Effector CD4-positive, alpha-beta T cell (primary cell): ENCODE measurements around the gene CFLAR.
"Not testable (repeated sequence)": the region's sequence is repeated elsewhere in the genome, so short reads cannot be mapped to it uniquely, and the experiment has no call there.

Experiments used
- DNase-seq: peaks from one replicate; pipeline ENCODE4 v3.0.0-alpha.2; 2020

Gene CFLAR

DNA sequence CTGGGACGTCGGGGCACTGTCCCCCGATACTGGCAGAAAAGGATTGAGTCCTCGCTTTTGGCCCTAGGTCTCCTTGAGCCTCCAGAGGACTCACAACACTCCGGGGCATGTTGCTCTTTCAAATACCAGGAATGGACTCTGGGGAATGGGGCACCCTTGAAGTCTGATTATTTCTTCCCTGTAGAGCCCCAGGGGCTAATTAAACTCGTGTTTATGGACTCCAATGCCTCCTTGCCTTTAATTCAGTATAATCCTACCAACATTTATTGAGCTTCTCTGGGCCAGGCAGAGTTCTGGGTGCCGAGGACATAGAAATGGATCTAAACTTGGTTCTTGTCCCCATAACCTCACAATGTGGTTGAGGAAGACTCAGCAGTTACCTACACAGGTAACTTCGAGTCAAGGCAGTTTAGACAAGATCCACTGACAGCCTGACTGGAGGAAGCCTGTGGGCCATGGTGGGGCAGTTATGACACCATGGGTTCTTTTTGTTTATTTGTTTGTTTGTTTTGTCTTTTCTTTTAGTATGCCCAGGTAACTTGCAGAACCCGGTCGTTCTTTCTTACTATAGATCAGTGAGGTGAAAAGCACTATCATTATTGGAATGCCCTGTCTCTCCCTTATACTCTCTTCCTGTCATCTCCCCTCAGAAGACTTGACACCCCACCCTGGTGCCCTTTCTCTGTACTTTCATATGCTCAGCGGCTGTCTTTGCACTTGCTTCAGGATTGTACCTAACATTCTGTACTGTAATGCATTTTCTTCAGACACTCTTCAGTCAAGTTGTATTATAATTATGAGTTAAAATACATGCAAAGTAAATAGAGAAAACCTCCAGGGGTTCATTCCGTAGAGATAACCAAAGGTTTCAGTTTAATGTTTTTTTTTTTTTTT is 3.2 kb downstream of the CFLAR start:
- DNase-seq, result no peak

GRCh38 chr2:201122276-201122675 is 6.3 kb downstream of the CFLAR start:
- DNase-seq, result no peak

- no peak for DNase-seq
Measured at GRCh38 chr2:201126308-201127151, 10.6 kb downstream of the CFLAR start.

GRCh38 chr2:201127152-201127511 is 11.2 kb downstream of the CFLAR start:
- DNase-seq, result no peak

GRCh38 chr2:201127570-201127969 is 11.6 kb downstream of the CFLAR start:
- DNase-seq, result peak; percentile 35

DNA sequence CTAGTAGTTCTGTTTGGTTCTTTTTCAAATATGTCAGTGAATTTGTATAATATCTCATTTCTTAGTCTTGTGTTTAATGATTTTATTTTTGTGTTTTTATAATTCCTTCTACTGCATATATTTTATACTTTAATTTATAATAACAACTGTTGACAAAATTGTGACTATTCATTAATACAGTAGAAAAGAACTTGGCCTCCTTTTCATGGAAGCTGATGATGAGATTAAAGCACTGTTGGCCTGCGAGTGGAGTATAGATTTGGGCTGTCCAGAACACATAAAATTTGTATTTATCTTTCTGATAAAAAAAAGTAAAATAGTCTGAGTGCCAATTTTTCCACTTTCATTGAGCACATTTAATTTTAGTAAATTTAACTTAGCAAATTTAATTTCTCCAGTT is 12.1 kb downstream of the CFLAR start:
- no peak for DNase-seq

GRCh38 chr2:201128933-201129505 is 13.1 kb downstream of the CFLAR start:
- DNase-seq, result no peak

DNA sequence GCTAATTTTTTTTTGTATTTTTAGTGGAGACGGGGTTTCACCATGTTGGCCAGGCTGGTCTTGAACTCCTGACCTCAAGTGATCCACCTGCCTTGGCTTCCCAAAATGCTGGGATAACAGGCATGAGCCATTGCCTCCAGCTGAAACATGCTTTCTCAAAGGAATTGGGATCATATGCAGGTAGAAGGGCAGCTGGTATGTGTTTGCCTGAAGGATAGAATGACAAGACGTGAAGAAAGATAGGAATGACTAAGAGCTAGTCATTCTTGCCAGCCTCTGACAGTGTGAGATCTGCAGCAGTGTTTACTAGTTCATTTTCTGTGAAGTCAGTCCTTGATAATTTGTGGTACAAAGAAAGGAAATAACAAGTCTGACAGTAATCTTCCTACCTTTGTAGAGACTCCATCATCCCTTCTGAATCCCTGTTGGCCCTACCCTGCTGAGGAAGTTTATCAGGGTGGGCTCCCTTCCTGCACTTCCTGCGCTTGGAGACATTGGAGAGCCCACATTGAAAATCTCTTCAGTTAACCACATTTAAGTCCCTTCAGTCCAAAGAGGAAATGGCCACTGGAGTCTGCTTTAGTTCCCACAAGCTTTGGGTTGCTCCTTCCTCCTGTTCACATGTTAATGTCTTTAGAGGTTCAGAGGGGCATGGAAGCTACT is 14.7 kb downstream of the CFLAR start:
- DNase-seq, result peak; percentile 30

DNA sequence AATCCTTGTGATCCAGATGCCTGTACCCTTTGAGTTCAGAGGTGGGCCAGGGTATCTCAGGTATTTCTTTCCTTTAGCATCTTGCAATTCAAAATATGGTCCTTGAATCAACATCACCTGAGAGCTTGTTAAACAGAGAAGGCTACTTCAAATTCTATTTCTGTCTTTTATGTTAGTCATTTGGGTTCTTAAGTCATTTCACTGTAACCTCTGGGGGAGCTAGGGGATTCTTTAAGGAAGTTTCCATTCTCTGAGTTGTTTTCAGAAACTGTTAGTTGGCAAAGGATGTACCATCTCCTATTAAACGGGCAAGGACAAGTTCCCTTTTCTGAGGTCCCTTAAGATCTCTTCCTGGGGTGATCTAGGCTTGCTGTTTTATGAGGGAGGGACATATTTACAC is 16.6 kb downstream of the CFLAR start:
- no peak for DNase-seq

GRCh38 chr2:201135386-201135785 is 19.4 kb downstream of the CFLAR start:
- DNase-seq, result no peak

DNA sequence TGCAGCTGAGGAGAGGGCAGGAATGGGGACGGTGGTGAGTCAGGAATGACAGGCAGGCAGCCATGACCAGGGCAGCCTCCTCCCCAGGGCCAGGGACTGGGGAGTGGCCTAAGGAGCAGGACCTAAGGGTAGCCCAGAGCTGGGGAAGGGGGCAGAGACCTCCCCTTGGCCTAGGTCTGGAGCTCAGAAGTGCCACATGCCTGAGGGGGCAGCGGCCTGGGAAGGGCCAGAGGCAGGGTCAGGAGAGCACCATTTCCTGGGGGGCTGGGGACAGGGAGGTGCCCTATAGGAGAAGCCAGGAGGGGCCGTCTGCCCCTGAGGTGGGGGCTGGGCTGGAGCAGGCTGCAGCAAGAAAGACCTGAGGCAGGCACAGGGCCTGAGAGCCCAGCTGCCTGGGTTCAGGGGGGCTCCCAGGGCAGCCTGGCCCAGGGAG is 20.9 kb downstream of the CFLAR start:
- no peak for DNase-seq

DNA sequence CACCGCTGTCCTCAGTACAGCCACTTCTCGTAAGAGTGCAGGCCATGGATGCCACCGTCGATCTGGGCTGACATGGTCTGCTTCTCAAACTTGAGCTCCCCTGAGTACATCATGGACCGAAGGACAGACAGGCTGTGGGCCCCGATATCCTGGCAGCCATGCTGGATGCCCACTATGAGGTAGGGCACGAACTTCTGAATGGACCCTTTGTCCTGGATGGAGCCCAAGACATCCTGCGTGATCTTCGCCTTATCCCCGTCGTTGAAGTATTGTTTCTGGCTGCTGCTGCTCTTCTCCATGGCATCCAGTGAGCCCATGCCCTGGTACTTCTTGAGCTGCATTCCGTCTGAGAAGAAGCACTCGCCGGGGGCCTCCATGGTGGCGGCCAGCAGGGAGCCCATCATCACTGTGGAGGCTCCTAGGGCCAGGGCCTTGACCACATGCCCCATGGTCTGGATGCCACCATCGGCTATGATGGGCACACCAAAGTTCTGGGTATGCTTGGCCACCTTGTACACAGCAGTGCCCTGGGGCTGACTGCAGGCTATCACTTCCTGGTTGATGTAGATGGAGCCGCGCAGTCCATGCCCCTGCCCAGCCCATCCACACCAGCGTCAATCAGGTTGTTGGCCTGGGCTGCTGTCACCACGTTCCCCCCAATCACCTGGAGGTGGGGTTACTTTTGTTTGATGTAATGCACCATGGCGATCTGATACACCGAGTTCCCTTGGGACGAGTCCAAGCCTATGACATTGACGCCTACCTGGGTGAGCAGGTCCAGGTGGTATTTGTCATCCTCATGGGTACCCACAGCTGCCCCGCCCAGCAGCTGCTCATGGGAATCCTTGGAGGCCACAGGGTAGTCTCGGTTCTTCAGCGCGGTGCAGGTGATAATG is 21.8 kb downstream of the CFLAR start:
- no peak for DNase-seq

DNA sequence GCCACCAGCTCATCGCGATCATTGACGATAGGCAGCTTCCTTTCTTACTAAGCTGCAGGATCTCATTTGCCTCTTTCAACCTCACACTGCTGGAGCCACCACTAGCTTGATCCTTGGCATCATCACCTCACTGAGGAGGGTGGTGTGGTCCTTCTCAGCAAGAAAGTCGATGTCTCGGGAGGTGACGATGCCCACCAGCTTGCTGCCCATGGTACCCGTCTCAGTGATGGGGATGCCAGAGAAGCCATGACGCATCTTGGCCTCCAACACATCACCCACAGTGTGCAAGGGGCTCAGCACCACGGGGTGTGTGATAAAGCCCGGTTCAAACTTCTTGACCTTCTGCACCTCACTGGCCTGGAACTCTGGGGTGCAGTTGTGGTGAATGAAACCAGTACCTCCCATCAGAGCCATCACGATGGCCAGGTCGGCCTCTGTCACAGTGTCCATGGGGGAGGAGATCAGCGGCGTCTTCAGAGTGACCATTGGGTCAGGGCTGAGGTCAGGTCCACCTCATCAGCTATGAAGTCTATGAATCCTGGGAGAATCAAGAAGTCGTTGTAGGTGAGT is 22.5 kb downstream of the CFLAR start:
- DNase-seq, result no peak

DNA sequence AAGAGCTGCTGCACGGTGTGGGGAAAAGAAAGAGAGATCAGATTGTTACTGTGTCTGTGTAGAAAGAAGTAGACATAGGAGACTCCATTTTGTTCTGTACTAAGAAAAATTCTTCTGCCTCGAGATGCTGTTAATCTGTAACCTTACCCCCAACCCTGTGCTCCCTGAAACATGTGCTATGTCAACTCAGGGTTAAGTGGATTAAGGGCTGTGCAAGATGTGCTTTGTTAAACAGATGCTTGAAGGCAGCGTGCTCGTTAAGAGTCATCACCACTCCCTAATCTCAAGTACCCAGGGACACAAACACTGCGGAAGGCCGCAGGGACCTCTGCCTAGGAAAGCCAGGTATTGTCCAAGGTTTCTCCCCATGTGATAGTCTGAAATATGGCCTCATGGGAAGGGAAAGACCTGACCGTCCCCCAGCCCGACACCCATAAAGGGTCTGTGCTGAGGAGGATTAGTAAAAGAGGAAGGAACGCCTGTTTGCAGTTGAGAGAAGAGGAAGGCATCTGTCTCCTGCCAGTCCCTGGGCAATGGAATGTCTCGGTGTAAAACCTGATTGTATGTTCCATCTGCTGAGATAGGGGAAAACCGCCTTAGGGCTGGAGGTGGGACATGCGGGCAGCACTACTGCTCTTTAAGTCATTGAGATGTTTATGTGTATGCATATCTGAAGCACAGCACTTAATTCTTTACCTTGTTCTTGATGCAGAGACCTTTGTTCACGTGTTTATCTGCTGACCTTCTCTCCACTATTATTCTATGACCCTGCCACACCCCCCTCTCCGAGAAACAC is 23.2 kb downstream of the CFLAR start:
- DNase-seq, result not testable (repeated sequence)

DNA sequence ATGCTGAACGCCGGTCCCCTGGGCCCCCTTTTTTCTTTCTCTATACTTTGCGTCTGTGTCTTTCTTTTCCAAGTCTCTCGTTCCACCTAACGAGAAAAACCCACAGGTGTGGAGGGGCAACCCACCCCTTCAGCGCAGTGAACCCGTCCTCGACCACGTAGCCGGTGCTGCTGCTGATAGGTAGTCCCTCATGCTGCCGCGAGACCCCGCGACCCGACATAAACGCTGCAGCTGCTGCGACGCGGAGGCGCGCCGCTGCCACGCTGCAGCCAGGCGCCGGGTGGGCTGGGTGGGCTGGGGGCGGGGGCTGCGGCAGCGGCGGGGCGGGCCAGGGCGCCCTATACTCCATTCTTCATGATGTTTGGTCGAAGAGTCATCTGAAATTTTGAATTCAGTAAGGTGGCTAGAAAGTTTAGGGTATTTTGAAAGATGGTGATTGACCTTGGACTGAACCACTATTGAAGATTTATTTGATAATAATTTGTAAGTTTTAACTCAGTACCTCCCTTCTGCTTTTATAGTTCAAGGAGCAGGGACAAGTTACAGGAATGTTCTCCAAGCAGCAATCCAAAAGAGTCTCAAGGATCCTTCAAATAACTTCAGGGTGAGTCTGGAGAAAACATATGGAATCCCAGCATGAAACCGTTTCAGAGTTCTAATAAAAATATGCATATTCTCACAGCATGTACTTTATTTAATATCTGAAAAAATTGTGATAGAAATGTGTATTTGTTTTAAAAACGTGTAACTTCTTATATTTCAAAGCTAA is 24.1 kb downstream of the CFLAR start:
- DNase-seq, result no peak

DNA sequence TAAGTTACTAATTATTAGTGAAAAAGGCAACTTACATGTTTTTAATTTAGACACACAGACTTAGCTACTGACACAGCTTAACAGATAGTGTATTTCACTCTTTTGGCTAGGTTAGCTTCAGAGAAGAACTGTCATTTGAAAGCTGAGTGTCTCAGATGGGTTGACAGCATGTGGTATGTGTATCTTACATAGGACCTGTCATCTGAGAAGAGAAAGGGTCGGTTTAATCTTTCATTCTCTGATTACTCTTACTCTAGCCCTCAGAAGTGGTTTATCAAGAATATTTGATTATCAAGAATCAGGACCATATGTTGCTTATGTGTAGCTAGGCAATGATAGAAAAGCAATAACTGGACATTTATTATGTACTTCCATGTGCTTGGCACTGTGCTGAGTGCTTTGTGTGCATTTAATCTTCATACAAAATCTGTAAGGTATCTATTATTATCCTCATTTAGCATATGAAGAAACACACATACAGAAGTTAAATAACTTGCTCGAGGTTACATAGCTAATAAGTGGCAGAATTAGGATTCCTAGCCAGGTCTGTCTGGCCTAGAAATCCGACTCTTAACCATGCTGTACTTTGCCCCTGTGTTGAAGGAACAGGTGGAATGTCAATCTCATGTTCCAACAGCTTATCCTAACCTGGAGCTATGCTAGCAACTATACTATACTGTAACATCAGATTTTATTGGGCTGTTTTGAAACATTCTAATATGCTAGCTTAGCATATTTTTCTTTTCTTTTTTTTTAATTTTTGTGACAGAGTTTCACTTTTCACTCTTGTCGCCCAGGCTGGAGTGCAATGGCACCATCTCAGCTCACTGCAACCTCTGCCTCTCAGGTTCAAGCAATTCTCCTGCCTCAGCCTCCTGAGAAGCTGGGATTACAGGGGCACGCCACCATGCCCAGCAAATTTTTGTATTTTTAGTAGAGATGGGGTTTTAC is 28.4 kb downstream of the CFLAR start:
- no peak for DNase-seq

- DNase-seq, result no peak
Measured at GRCh38 chr2:201148434-201148990, 32.5 kb downstream of the CFLAR start.
